ENCODE measurements around the gene FBXO30.

DNA sequence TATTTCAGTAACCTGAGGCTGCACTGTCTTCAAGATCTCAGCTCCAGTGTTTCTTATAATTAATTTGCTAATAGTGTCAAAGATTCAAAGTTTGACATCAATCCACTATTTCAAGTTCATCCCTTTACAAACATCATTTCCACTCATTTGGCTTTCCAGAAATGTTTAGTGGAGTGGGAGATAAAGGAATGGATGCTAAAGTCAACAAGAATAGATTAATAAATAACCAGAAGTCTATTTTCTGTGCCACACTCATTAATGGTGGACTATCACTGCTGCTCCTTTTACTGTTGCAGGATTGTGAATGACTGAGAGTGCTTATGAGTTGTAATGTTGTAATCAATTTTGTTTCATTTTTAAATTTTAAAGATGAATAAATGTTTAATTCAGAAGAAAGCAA, 50.9 kb downstream of the FBXO30 start:
- no peak for TF ChIP-seq POLR2A (IDR thresholded peaks at IDR 0.05)
- TF ChIP-seq, protein P1, sequence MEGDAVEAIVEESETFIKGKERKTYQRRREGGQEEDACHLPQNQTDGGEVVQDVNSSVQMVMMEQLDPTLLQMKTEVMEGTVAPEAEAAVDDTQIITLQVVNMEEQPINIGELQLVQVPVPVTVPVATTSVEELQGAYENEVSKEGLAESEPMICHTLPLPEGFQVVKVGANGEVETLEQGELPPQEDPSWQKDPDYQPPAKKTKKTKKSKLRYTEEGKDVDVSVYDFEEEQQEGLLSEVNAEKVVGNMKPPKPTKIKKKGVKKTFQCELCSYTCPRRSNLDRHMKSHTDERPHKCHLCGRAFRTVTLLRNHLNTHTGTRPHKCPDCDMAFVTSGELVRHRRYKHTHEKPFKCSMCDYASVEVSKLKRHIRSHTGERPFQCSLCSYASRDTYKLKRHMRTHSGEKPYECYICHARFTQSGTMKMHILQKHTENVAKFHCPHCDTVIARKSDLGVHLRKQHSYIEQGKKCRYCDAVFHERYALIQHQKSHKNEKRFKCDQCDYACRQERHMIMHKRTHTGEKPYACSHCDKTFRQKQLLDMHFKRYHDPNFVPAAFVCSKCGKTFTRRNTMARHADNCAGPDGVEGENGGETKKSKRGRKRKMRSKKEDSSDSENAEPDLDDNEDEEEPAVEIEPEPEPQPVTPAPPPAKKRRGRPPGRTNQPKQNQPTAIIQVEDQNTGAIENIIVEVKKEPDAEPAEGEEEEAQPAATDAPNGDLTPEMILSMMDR (IDR thresholded peaks at IDR 0.05 in 4 of 5, conservative IDR thresholded peaks at IDR 0.05 in 1 of 5): no peak
